ENCODE data around the gene PDE2A. TPM values are rescaled to one million over a fixed set of nuclear protein-coding genes. Genes with fewer than 3 reads are reported as not detected.

The PDE2A gene
- total RNA-seq, 1 experiment from 2014 or later: 3.7 TPM

GRCh38 chr11:72618803-72619202 lies 55.4 kb downstream of the PDE2A start:
- TF ChIP-seq ZNF219 (CRISPR knock-in tag; IDR thresholded peaks at IDR 0.05; ENCODE audit: borderline replicate concordance): no peak
- TF ChIP-seq CDX4 (CRISPR knock-in tag; IDR thresholded peaks at IDR 0.05; ENCODE audit: borderline replicate concordance): no peak
- TF ChIP-seq ZNF317 (CRISPR knock-in tag; IDR thresholded peaks at IDR 0.05; ENCODE audit: borderline replicate concordance, low read depth): no peak
- no peak for TF ChIP-seq SMAD4 (CRISPR knock-in tag; IDR thresholded peaks at IDR 0.05)
- TF ChIP-seq NR2C2 (CRISPR knock-in tag; IDR thresholded peaks at IDR 0.05): no peak
- TF ChIP-seq ZNF416 (CRISPR knock-in tag; IDR thresholded peaks at IDR 0.05): no peak
- TF ChIP-seq PRRX2 (CRISPR knock-in tag; IDR thresholded peaks at IDR 0.05): no peak
- TF ChIP-seq ERG (CRISPR knock-in tag; IDR thresholded peaks at IDR 0.05): no peak
- no peak for TF ChIP-seq PRDM15 (CRISPR knock-in tag; IDR thresholded peaks at IDR 0.05)
- TF ChIP-seq FOXJ3 (CRISPR knock-in tag; IDR thresholded peaks at IDR 0.05; ENCODE audit: borderline replicate concordance): no peak
- no peak for TF ChIP-seq ZNF512 (CRISPR knock-in tag; IDR thresholded peaks at IDR 0.05; ENCODE audit: borderline replicate concordance)
- no peak for TF ChIP-seq ZNF396 (CRISPR knock-in tag; IDR thresholded peaks at IDR 0.05; ENCODE audit: borderline replicate concordance)
- no peak overlapping the region for H3K27ac Mint-ChIP-seq
- H3K9me3 Mint-ChIP-seq: no peaks in the 10 kb centered on the region
- DNase-seq (ENCODE audit: low spot score) (no peak), ATAC-seq (no peak)
- H3K4me1 Mint-ChIP-seq: peaks cover 11% of the 10 kb centered on the region
- ChIA-PET CTCF (no interaction called here), POLR2A (no interaction called here)
- no peak overlapping the region for H3K4me3 Mint-ChIP-seq
- no peaks in the 10 kb centered on the region for H3K36me3 Mint-ChIP-seq
- H3K27me3 Mint-ChIP-seq (ENCODE audit: low read depth): peaks cover 12% of the 10 kb centered on the region

- no peak for TF ChIP-seq ZBTB21 (CRISPR knock-in tag; IDR thresholded peaks at IDR 0.05; ENCODE audit: borderline replicate concordance)
- 0 out of 2 replicates have a peak, but pooled peaks have one; percentile 23 for TF ChIP-seq PRDM15 (CRISPR knock-in tag; IDR thresholded peaks at IDR 0.05)
- DNase-seq (ENCODE audit: low spot score) (no peak), ATAC-seq (peak; percentile 26)
- no peaks in the 10 kb centered on the region for H3K9me3 Mint-ChIP-seq
- peaks cover 11% of the 10 kb centered on the region for H3K4me1 Mint-ChIP-seq
- CTCF ChIA-PET: interaction anchor here (0.6 to 2.4 kb wide), 7 partner anchors 8 to 146 kb away, joined by 4 to 12 read pairs (median 6); no protein-coding TSS in a partner anchor
- H3K4me3 Mint-ChIP-seq: no peak overlapping the region
- H3K27ac Mint-ChIP-seq: no peak overlapping the region
- peaks cover 13% of the 10 kb centered on the region for H3K27me3 Mint-ChIP-seq (ENCODE audit: low read depth)
- POLR2A ChIA-PET: no interaction called here
- H3K36me3 Mint-ChIP-seq: no peaks in the 10 kb centered on the region
Observed at GRCh38 chr11:72617080-72617762, 57.0 kb downstream of the PDE2A start.

All from WTC11 (cell line).